GM19193 (cell line): ENCODE data around the gene DIP2B.

Experiments used
- POLR2A ChIP-seq: IDR thresholded peaks from 4 replicates; pipeline ENCODE4 v1.6.1; 2011; ENCODE audit not compliant: insufficient read depth, insufficient read length; ENCODE audit errors: extremely low read depth

Gene DIP2B

DNA sequence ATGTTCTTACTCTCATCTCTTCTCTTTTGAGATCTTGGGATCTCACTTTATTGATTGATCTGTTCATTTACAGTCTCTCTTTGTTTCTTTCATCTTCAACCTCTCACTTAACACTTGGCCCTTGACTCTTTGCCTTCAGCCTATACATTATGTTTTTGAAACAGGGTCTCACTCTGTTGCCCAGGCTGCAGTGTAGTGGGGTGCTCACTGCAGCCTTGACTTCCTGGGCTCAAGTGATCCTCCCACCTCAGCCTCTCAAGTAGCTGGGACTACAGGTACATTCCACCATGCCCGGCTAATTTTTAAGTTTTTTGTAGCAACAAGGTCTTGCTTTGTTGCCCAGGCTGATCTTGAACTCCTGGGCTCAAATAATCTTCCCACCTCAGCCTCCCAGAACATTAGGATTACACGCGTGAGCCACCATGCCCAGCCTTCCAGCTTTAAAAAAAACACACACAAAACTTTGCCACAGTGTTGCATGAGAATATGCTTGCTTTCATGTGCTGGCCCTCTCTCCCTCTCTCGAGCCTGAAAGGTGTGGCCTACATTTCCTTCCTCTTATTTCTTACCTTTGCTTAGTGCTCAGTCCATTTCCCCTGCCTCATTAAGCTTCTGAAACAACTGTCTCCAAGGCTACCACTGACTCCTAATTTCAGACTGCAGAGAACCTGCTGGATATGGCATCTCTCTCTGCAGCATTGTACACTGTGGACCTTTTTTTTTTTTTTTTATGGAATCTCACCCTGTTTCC, 9.9 kb downstream of the DIP2B start:
- TF ChIP-seq POLR2A, result no peak

DNA sequence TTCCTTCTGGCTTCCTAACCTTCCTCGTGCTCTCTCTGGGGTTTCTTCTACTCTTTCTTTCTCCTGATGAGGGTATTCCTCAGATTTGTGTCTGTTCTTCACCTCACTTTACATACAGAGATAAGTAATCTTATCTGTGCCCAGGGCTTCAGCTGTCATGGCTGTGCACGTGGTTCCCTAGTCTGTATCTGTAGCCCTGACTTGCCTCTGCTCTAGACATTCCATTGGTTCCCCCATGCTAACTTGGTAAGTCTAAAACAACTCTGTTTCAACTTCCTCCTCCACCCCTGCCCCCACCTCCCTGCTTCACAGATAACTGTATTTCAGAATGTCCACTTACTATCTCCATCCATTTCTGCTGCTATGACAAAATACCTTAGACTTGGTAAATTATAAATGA, 10.8 kb downstream of the DIP2B start:
- TF ChIP-seq POLR2A, result no peak

DNA sequence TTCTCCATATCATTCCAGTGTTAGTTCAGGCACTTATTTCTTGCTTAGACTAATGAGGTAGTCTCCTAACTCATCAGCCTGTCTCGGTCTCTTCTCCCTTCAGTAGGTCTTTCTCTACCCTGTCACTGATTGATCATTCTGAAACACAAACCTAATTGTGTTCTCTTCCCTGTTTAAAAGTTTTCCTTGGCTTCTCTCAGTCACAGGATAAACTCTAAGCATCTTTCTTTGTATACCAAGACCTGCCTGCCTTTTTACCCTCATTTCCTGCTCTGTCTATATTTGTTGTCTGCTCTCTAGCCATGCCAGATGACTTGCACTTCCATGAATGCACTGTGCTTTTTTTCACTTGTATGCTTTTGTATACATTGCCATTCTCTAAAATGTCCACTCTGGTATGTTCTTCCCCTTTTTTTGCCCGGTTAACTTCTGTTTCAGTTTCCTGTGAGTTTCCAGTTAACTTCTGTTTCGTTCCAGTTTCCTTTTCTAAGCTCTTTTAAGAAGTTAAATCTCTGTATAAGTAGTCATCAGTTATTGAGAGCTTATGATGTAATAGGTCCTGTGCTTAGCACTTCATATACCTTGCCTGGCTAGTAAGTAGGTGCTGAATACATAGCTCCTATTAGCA, 12.8 kb downstream of the DIP2B start:
- TF ChIP-seq POLR2A, result no peak

DNA sequence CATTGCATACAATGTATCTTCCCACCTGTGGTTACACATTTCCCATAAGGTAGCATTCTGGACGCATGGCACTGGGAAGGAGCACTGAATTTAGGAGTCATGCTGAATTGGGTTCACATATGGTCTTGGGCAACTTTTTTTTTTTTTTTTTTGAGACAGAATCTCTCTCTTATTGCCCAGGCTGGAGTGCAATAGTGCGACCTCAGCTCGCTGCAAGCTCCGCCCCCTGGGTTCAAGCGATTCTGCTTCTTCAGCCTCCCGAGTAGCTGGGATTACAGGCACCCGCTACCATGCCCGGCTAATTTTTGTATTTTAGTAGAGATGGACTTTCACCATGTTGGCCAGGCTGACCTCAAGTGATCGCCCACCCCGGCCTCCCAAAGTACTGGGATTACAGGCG, 13.3 kb downstream of the DIP2B start:
- no peak for TF ChIP-seq POLR2A

DNA sequence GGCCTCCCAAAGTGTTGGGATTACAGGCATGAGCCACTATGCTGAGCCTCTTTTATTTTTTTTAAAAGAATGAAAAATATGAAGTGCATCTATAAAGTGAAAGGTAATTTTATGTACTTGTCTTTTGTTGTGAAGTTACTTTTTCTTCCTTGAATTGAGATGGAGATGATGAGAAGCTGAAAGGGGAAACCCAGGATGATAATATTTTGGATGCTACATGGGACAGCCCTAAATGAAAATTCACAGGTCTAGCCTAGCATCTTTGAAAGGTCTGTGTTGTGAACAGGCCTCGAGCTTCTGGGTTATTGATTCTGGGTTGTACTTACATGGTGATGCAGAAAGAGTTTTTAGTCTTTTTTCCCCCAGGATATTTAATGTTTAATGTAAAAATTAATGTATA, 14.6 kb downstream of the DIP2B start:
- TF ChIP-seq POLR2A, result no peak

DNA sequence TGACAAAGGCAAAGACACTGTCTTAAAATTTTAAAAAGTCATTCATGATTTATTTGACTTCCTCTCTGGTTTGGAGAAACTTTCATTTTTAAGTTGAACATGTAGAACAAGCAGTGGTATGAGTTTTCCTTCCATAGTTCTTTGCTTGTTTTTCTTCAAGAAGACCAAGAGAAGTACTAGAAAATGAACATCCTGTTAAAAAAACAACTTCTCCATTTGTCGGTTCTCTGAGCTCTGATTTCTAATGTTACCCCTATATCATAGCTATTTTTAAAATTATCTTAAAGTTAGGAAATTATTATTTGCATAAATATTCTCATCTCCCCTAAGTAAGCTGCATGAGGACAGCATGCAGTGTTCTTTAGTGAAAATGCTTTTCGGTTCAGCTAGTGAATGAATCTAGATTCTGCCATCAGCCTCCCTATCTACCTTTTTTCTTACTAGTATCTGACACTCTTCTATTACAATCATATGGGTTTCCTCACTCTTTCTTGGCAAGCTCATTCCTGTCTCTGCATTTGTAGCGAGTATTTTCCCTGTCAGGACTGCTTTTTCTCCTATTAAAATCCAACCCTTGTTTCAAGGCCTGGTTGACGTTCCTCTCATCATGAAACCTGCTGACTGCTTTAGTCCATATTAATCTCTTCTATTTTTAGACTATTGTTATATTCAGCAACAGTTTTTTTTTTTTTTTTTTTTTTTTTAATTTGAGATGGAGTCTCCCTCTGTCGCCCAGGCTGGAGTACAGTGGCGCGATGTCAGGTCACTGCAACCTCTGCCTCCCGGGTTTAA, 15.8 kb downstream of the DIP2B start:
- no peak for TF ChIP-seq POLR2A

DNA sequence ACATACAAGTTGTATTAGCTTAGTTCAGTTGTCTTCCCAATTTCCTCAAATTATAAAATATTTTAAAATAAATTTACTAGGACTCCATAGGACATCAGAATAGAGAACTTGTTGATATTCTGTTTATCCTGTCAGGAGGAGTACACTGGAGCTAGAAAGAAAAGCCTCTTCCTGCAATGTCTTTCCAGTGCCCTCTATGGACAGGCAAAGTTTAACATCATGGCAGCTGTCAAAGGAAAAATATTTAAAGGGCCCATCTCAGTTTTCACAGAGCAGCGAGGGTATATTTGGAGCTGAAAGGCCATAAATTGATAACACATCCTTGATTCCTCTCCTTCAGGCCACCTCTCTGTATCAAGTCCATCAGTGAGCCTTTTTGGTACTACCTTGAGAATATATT, 19.0 kb downstream of the DIP2B start:
- TF ChIP-seq POLR2A, result no peak

DNA sequence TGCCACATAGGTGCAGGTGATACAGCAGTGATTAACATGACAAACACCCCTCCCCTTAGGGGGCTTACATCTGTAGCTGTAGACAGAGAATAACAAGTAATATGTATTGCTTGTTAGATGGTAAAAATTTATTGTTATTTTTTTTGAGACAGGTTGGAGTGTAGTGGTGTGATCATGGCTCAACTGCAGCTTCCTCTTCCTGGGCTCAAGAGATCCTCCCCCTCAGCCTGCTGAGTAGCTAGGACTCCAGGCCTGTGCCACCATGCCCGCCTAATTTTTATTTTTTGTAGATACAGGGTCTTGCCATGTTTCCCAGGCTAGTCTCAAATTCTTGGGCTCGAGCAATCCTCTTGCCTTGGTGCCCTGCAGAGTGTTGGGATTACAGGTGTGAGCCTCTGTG, 19.8 kb downstream of the DIP2B start:
- no peak for TF ChIP-seq POLR2A

DNA sequence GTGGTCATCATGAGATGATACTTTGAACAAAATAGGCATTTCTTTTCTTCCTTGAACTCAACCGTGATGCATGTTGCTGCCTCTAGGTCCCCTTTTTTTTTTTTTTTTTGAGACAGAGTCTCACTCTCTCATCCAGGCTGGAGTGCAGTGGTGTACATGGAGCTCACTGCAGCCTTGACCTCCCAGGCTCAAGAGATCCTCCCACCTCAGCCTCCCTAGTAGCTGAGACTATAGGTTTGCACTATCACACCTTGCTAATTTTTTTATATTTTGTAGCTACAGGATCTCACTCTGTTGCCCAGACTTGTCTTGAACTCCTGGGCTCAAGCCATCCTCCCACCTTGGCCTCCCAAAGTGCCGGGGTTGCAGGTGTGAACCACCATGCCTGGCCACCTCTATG, 20.6 kb downstream of the DIP2B start:
- TF ChIP-seq POLR2A, result no peak

DNA sequence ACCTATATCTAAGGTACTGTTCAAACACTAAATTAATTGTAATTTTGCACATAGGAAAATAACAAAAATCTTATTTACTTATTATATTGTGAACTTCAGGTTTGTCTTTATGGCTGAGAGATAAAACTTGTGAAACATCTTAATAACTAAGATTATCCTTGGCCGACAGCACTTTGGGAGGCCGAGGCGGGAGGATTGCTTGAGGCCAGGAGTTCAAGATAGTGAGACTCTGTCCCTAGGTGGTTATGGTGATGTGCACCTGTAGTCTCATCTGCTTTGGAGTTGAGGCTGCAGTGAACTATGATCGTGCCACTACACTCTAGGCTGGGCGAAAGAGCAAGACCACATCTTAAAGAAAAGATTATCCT, 22.6 kb downstream of the DIP2B start:
- TF ChIP-seq POLR2A, result no peak

DNA sequence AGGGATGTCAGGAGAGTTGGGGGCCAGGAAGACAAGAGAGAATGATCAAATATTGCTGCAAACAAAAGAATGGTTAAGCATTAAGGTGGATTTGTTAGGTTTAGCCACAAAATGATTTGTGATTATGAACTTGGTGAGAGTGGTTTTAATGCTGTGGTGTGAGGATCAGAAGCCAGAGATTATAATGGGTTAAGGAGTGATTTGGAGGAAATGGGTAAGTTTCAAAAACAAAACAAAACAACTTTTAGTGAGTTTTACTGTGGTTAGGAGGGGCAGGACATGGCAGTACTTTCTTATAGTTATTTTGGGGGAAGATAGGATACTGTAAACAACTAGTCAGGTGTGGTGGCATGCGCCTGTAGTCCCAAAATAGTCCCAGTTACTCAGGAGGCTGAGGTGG, 24.0 kb downstream of the DIP2B start:
- TF ChIP-seq POLR2A, result no peak

DNA sequence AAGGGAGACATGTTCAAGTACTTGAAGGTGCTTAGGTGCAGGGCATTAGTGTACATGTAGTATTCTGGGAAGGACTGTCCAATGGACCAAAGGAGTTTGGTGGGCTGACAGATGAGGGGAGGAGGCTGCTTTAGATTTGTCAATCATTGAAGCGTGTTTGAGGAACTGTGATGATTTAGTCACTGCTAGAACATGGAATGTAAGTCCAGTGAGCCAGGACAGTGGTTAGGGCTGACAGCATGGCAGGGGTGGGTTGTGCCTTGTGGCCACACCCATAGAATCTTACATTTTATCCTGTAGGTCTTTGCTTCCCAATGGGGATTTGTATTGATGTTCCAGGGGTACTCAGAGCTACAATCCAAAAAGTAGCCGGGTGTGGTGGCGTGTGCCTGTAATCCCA, 24.6 kb downstream of the DIP2B start:
- TF ChIP-seq POLR2A, result no peak

DNA sequence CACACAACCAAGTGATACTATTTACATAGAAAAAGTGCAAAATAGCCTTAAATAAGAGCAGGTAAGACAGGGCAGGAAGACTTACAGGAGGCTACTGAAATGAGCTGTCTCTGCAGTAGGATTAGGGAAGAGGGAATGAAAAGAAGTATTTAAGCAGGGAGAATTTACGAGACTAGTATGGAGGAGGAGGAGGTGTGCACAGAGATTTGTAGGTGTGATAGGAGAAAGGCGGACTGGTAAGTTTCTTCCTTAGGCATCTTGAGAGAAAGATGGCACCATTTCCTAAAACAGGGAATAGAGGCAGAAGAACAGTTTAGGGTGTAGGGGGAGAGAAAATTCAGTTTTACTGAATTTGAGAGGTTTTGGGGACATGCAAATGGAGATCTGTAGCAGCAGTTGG, 25.7 kb downstream of the DIP2B start:
- no peak for TF ChIP-seq POLR2A

DNA sequence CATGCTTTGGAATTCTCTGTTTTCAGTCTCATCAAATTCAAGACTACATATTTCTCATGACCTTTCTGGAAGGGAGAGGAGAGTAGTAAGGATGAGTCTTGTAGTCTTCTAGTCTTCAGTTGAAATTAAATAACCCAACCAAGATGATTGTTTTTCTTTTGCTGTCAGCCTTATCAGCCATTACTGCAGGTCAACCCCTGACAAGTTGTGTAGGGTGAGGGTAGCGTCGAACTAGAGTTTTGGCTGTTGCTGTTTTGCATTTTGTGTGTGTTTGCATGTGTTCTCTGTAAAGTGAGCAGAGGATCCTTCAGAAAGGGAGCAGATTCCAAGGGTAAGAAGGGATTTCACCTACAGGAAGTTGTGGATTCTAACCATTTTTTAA, 28.4 kb downstream of the DIP2B start:
- no peak for TF ChIP-seq POLR2A

DNA sequence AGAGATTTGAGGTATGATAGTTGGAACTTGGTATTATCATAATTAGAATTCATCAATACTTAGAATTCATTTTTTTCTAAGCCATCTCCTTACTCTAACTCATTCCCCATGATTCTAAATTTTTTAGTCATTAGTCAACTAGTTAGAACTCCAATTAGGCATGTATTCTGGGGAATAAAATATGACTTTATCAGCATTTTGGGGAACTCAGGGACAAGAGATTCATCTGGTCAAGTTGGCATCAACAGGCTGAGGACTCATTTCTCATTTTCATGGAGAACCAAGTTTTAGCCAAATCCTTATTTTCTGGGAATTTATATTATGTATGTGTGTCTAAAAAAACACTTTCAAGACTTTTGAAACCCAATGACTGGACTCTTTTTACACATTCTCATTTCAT, 29.2 kb downstream of the DIP2B start:
- TF ChIP-seq POLR2A, result no peak

DNA sequence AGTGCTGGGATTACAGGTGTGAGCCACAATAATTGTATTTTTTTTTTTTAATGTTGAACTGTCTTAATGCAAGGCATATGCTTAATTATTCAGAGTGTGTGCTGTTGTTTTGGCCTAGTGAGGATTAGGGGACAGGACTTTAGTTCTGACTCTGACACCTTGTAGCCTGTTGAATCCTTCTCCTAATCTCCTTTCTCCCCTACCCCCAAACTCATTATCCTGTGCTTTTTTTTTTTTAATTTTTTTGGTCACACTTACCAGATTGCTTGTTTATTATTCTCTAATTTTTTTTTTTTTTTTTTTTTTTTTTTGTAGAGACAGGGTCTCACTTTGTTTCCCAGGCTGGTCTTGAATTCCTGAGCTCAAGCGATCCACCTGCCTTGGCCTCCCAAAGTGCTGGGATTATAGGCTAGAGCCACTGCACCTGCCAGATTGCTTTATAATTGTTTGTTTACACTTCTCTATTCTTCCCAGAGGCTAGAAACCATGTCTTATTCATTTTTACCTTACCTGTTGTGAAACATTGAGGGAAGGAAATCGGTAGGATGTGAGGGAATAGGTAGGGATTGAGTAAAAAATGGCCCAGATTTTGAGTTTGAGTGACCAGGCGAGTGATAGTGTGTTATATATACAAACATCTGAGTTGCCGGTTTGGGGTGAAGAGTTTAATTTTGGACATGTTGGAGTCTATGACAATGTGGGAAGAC, 32.2 kb downstream of the DIP2B start:
- TF ChIP-seq POLR2A, result no peak

DNA sequence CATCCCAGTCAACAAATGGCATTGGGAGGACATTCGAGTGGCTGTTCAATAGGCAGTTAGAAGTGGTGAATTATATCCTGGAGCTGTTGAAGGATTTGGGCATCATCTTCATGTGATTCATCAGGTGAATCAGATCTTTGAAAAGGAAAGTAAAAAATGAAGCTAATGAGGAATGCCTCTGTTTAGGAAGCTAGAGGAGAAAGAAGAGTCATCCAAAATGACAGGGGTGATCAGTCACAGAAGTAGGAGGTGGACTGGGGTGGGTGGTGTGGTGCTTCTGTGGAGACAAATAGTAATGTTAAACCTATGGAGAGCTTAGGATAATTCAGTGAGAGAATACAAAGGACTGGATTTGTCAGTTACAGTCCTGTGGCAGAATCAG, 32.7 kb downstream of the DIP2B start:
- no peak for TF ChIP-seq POLR2A
